ENCODE measurements around the gene TBC1D32.

- TF ChIP-seq CTCF (IDR thresholded peaks at IDR 0.05; ENCODE audit: low read depth, low read length, poor library complexity, severe bottlenecking) (no peak), EZH2phosphoT487 (IDR thresholded peaks at IDR 0.05; ENCODE audit: borderline replicate concordance, low read length) (no peak)
Observed at GRCh38 chr6:121158438-121158837, 175.8 kb downstream of the TBC1D32 start.

Data from DOHH2 (cell line).